WTC11 (cell line): ENCODE data around the gene NCCRP1.

ENCODE experiments used
- AR ChIP-seq: fragments of 250-450 bp; sonication (Bioruptor Pico); IDR thresholded peaks from 2 replicates; pipeline ENCODE4 v1.9.0; 2021; ENCODE audit warnings: mild to moderate bottlenecking
- ATF2 ChIP-seq: sonication (generic); formaldehyde crosslinking; IDR thresholded peaks from 2 replicates; pipeline ENCODE4 v1.8.1; 2022; ENCODE audit warnings: low read depth, missing genetic modification reagents, borderline replicate concordance
- CREB1 ChIP-seq: sonication (generic); formaldehyde crosslinking; IDR thresholded peaks from 2 replicates; pipeline ENCODE4 v1.8.0; 2023; ENCODE audit warnings: mild to moderate bottlenecking, missing genetic modification reagents
- CREM ChIP-seq: sonication (generic); formaldehyde crosslinking; IDR thresholded peaks from 2 replicates; pipeline ENCODE4 v1.8.1; 2022; ENCODE audit warnings: mild to moderate bottlenecking, missing genetic modification reagents, moderate library complexity
- CTCF ChIP-seq: fragments of 200-600 bp; IDR thresholded peaks from 2 replicates; pipeline ENCODE4 v1.8.0; 2022; ENCODE audit warnings: antibody characterized with exemption
- IRF1 ChIP-seq: sonication (generic); formaldehyde crosslinking; IDR thresholded peaks from 2 replicates; pipeline ENCODE4 v1.8.0; 2023; ENCODE audit warnings: missing genetic modification reagents
- MAX ChIP-seq: sonication (generic); formaldehyde crosslinking; IDR thresholded peaks from 2 replicates; pipeline ENCODE4 v1.8.0; 2022; ENCODE audit warnings: mild to moderate bottlenecking, missing genetic modification reagents
- NFYB ChIP-seq: sonication (generic); formaldehyde crosslinking; conservative IDR thresholded peaks from 2 replicates; pipeline ENCODE4 v1.8.0; 2022; ENCODE audit warnings: low read depth, missing genetic modification reagents
- TEAD1 ChIP-seq: sonication (generic); formaldehyde crosslinking; IDR thresholded peaks from 2 replicates; pipeline ENCODE4 v1.8.0; 2022; ENCODE audit warnings: mild to moderate bottlenecking, missing genetic modification reagents
- ZNF121 ChIP-seq: sonication (generic); formaldehyde crosslinking; IDR thresholded peaks from 2 replicates; pipeline ENCODE4 v1.8.0; 2023; ENCODE audit warnings: missing genetic modification reagents

- TF ChIP-seq CTCF (no peak), ATF2 (CRISPR knock-in tag) (no peak), AR (no peak), CREM (CRISPR knock-in tag) (no peak), NFYB (no peak), MAX (no peak), TEAD1 (CRISPR knock-in tag) (no peak), IRF1 (CRISPR knock-in tag) (no peak), ZNF121 (CRISPR knock-in tag) (no peak), CREB1 (CRISPR knock-in tag) (no peak)
Observed at GRCh38 chr19:39166571-39167391, 30.0 kb upstream of the NCCRP1 start.
